22Rv1 (cell line): Measurements from ENCODE around the gene WDR70.
"Not testable (repeated sequence)": the region's sequence is repeated elsewhere in the genome, so short reads cannot be mapped to it uniquely, and the experiment has no call there.

ENCODE experiments used
- H3K27ac ChIP-seq: fragments of 450-650 bp; 2 replicates; pipeline ENCODE4 v1.5.1; 2017
- CTCF ChIP-seq: fragments of 450-650 bp; IDR thresholded peaks from 2 replicates; pipeline ENCODE4 v1.5.1; 2017; ENCODE audit warnings: mild to moderate bottlenecking
- ZFX ChIP-seq: fragments of 450-650 bp; IDR thresholded peaks from 2 replicates; pipeline ENCODE4 v1.6.1; 2017; ENCODE audit warnings: antibody characterized with exemption, borderline replicate concordance

The WDR70 gene

GRCh38 chr5:37379100-37379628 lies at the start of gene WDR70:
TSS of gene WDR70 (plus strand) at chr5:37379318. CDS start at chr5:37379368, 50 bp downstream.
- 0 out of 2 replicates have a peak within 1 kb of the TSS, but pooled peaks have one; percentile 13 for H3K27ac ChIP-seq
- peak; percentile 62 for TF ChIP-seq CTCF

GRCh38 chr5:37334754-37335153 lies 44.4 kb upstream of the WDR70 start:
- not testable (repeated sequence) for H3K27ac ChIP-seq

GRCh38 chr5:37342741-37343140 lies 36.4 kb upstream of the WDR70 start:
- not testable (repeated sequence) for H3K27ac ChIP-seq

GRCh38 chr5:37355161-37355560 lies 24.0 kb upstream of the WDR70 start:
- TF ChIP-seq CTCF = no peak
- no peak for TF ChIP-seq ZFX

GRCh38 chr5:37370550-37370863 lies 8.6 kb upstream of the WDR70 start:
- H3K27ac ChIP-seq = peak overlapping the region; percentile 87
- TF ChIP-seq ZFX (no peak), CTCF (no peak)

More at GRCh38 chr5:37355161-37355560, 24.0 kb upstream of the WDR70 start:
- H3K27ac ChIP-seq = no peak overlapping the region

- TF ChIP-seq ZFX = no peak
- peak within 1 kb of the TSS; percentile 87 for H3K27ac ChIP-seq
These were observed 8.0 kb upstream of the WDR70 start, which contains the start of gene NUP155 for GRCh38 chr5:37370864-37371726. TSS of gene NUP155 (minus strand) at chr5:37371106. CDS start at chr5:37370977, 129 bp downstream.

- TF ChIP-seq CTCF (no peak), ZFX (no peak)
- no peak overlapping the region for H3K27ac ChIP-seq
These were observed 4.0 kb upstream of the WDR70 start for GRCh38 chr5:37375091-37375490.

- H3K27ac ChIP-seq = not testable (repeated sequence)
These were observed 1.1 kb upstream of the WDR70 start for GRCh38 chr5:37378066-37378465.

GRCh38 chr5:37391591-37391990 lies 12.5 kb downstream of the WDR70 start:
- H3K27ac ChIP-seq = no peak overlapping the region
- TF ChIP-seq ZFX (no peak), CTCF (no peak)
